Right lobe of liver (tissue), 6 donors: Measurements from ENCODE around the gene MEGF8. TPM values are rescaled to one million over a fixed set of nuclear protein-coding genes. Genes with fewer than 3 reads are reported as not detected.

Experiments used
- ATAC-seq, 4 donors: fragments of 200-7000 bp; cut with Tn5 transposase; one replicate each; pipeline ENCODE4 v1.9.1; 2020; ENCODE audit warnings: mild to moderate bottlenecking in 4 of 4, moderate library complexity in 4 of 4
- DNase-seq, 3 donors: peaks; one replicate each; pipeline ENCODE4 v3.0.0-alpha.2; 2020
- H3K27ac ChIP-seq, 3 donors: fragments of 200-600 bp; one replicate each; pipeline ENCODE4 v1.8.0; 2022
- H3K27me3 ChIP-seq, 2 donors: fragments of 200-600 bp; one replicate each; pipeline ENCODE4 v1.8.0; 2022
- H3K36me3 ChIP-seq, 4 donors: fragments of 200-600 bp; sonication (generic) in 1 of 4; one replicate each; pipeline versions ENCODE4 v1.5.1 to v1.8.0; 2017 to 2022; ENCODE audit warnings: control low read depth in 1 of 4
- H3K4me1 ChIP-seq, 4 donors: fragments of 200-600 bp; sonication (generic) in 1 of 4; one replicate each; pipeline versions ENCODE4 v1.5.1 to v1.8.0; 2017 to 2022; ENCODE audit warnings: control low read depth in 1 of 4
- H3K4me3 ChIP-seq, 3 donors: fragments of 200-600 bp; one replicate each; pipeline ENCODE4 v1.8.0; 2022
- H3K9me3 ChIP-seq, 4 donors: fragments of 200-600 bp; sonication (generic) in 1 of 4; one replicate each; pipeline versions ENCODE4 v1.5.1 to v1.8.0; 2017 to 2022; ENCODE audit warnings: control low read depth in 1 of 4
- CTCF ChIP-seq, 4 donors: fragments of 200-600 bp in 3 of 4; fragments of 450-650 bp in 1 of 4; IDR thresholded peaks; one replicate each; pipeline versions ENCODE4 v1.5.1 to v1.8.0; 2016 to 2022; ENCODE audit warnings: antibody characterized with exemption in 4 of 4, mild to moderate bottlenecking in 2 of 4
- POLR2A ChIP-seq: fragments of 450-650 bp; IDR thresholded peaks from one replicate; pipeline ENCODE4 v1.6.1; 2017; ENCODE audit warnings: antibody characterized with exemption, mild to moderate bottlenecking
- WGBS: methylation state at CpG from one replicate; pipeline ENCODE4 v1.1.6; 2018; ENCODE audit warnings: low coverage, low lambda C conversion rate; ENCODE audit not compliant: insufficient coverage; ENCODE audit errors: missing lambda C conversion rate; 5-methylcytosine and 5-hydroxymethylcytosine counted together
- intact Hi-C, 2 donors: fragments of 100-400 bp; cut with DNase I; formaldehyde crosslinking; loops; one replicate each; pipeline versions ENCODE4 v1.11.2 to v1.14.1; 2022
- total RNA-seq, 6 experiments: library from RNA; depleted of rRNA in 2 of 6; stranded (reverse); fragments of >200 nt in 2 of 6; fragmentation: NEBNext Ultra II Directional in 3 of 6; extraction: Animal tissue kit (Norgen Biotek cat#: 25700) in 3 of 6; gene quantifications; one replicate each; pipeline versions ENCODE4 v1.1.0 to v1.2.4, GENCODE V29; 2016 to 2023
- donor health status: DM: no; HTN: yes; CAD: no.
- donor health status: DM: no; HTN: no; CAD: no.
- donor health status: DM: no; HTN: no; CAD: no.
- donor health status: DM: no; HTN: yes; CAD: no.
- donor health status: DM: no; HTN: yes; CAD: no.

Gene MEGF8
- total RNA-seq, 6 experiments from 2014 or later = 5.5 to 11.0 (median 8.7) TPM

- H3K27ac ChIP-seq = no peak overlapping the region
These were observed 38.3 kb downstream of the MEGF8 start for GRCh38 chr19:42363614-42364346.

GRCh38 chr19:42366673-42367072 lies 41.2 kb downstream of the MEGF8 start:
- TF ChIP-seq CTCF (IDR thresholded peaks at IDR 0.05) (no peak), POLR2A (no peak)
- ATAC-seq = no peak
- H3K36me3 ChIP-seq = peaks cover 0 to 4% (median 0%) of the 10 kb centered on the region in 4 donors
- no peaks in the 10 kb centered on the region for H3K27me3 ChIP-seq
- no peak for DNase-seq
- no peaks in the 10 kb centered on the region for H3K4me1 ChIP-seq
- WGBS = 82% methylated on average over 1 of the region's 1 CpG
- peaks cover 0 to 5% (median 0%) of the 10 kb centered on the region in 4 donors for H3K9me3 ChIP-seq
- intact Hi-C loops = no loop called here
- H3K27ac ChIP-seq = no peak overlapping the region
- H3K4me3 ChIP-seq = no peak overlapping the region

More at GRCh38 chr19:42363614-42364346, 38.3 kb downstream of the MEGF8 start:
- TF ChIP-seq POLR2A = no peak
- TF ChIP-seq CTCF (IDR thresholded peaks at IDR 0.05) = no peak
- Histone ChIP-seq H3K4me1 (no peaks in the 10 kb centered on the region), H3K9me3 (peaks cover 0 to 5% (median 0%) of the 10 kb centered on the region in 4 donors), H3K27me3 (no peaks in the 10 kb centered on the region), H3K4me3 (no peak overlapping the region), H3K36me3 (peaks cover 0 to 4% (median 0%) of the 10 kb centered on the region in 4 donors)
- ATAC-seq (peak in 3 of 4 donors; percentile 9 to 57 (median 47)), DNase-seq (no peak)
- WGBS = 79% methylated on average over 12 of the region's 17 CpGs
- intact Hi-C loops = no loop called here

DNA sequence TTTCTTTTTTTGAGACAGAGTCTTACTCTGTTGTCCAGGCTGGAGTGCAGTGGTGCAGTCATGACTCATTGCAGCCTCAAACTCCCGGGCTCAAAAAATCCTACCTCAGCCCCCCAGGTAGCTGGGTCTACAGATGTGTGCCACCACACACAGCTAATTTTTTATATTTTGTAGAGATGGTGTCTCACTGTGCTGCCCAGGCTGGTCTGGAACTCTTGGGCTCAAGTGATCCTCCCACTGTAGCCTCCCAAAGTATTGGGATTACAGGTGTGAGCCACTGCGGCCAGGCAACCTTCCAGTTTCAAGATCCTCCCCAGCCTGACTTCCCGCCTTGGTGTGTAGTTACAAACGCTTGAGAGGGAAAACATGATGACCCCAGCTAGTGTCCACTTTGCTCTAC lies 42.5 kb downstream of the MEGF8 start:
- Histone ChIP-seq H3K27me3 (no peaks in the 10 kb centered on the region), H3K4me3 (no peak overlapping the region), H3K27ac (no peak overlapping the region), H3K9me3 (peaks cover 0 to 5% (median 0%) of the 10 kb centered on the region in 4 donors), H3K36me3 (peaks cover 0 to 7% (median 0%) of the 10 kb centered on the region in 4 donors), H3K4me1 (no peaks in the 10 kb centered on the region)
- ATAC-seq (no peak), DNase-seq (no peak)
- intact Hi-C loops = no loop called here
- WGBS = 88% methylated on average over 4 of the region's 4 CpGs
- TF ChIP-seq POLR2A = no peak
- no peak for TF ChIP-seq CTCF (IDR thresholded peaks at IDR 0.05)

- Histone ChIP-seq H3K4me3 (no peak overlapping the region), H3K27me3 (no peaks in the 10 kb centered on the region), H3K4me1 (no peaks in the 10 kb centered on the region), H3K36me3 (peaks cover 0 to 5% (median 0%) of the 10 kb centered on the region in 4 donors), H3K27ac (no peak overlapping the region), H3K9me3 (peaks cover 0 to 5% (median 0%) of the 10 kb centered on the region in 4 donors)
- intact Hi-C loops = no loop called here
- DNase-seq (no peak), ATAC-seq (no peak)
- TF ChIP-seq CTCF (IDR thresholded peaks at IDR 0.05) = no peak
- WGBS = 92% methylated on average over 8 of the region's 11 CpGs
These were observed 42.9 kb downstream of the MEGF8 start for GRCh38 chr19:42368360-42368759.
